PFSK-1 (cell line): Measurements from ENCODE around the gene LRRC23. TPM values are rescaled to one million over a fixed set of nuclear protein-coding genes. Genes with fewer than 3 reads are reported as not detected.

Experiments used
- FOXP2 ChIP-seq: optimal IDR thresholded peaks from 2 replicates; pipeline ENCODE3; 2011; ENCODE audit warnings: borderline replicate concordance, control low read depth, inconsistent platforms; ENCODE audit not compliant: insufficient read depth; ENCODE audit errors: extremely low read length, extremely low read depth
- POLR2AphosphoS5 ChIP-seq: IDR thresholded peaks from 2 replicates; pipeline ENCODE4 v1.6.1; 2012; ENCODE audit warnings: low read depth, mild to moderate bottlenecking, control low read depth, low read length, moderate library complexity
- REST ChIP-seq, 2 experiments: IDR thresholded peaks; 2 replicates each; pipeline versions ENCODE4 v1.6.1 to v1.8.0; 2011 to 2012; ENCODE audit warnings: low read depth in 2 of 2, low read length in 2 of 2, control low read depth in 1 of 2, inconsistent platforms in 1 of 2, mild to moderate bottlenecking in 1 of 2, moderate library complexity in 1 of 2; ENCODE audit not compliant: insufficient read depth in 1 of 2
- SIN3A ChIP-seq: IDR thresholded peaks from 2 replicates; pipeline ENCODE4 v1.6.1; 2012; ENCODE audit warnings: mild to moderate bottlenecking, low read length, moderate library complexity, borderline replicate concordance; ENCODE audit not compliant: insufficient read depth
- TAF1 ChIP-seq: IDR thresholded peaks from 2 replicates; pipeline ENCODE4 v1.6.1; 2012; ENCODE audit warnings: low read length, control low read depth, borderline replicate concordance; ENCODE audit not compliant: insufficient read depth
- polyA plus RNA-seq: library from polyadenylated mRNA; unstranded; fragments of >200 nt; gene quantifications from one replicate; pipeline ENCODE4 v1.2.1, GENCODE V29; 2012; ENCODE audit warnings: low read depth, missing spikeins; ENCODE audit not compliant: insufficient read length

The LRRC23 gene
- polyA plus RNA-seq, result 7.9 TPM

DNA sequence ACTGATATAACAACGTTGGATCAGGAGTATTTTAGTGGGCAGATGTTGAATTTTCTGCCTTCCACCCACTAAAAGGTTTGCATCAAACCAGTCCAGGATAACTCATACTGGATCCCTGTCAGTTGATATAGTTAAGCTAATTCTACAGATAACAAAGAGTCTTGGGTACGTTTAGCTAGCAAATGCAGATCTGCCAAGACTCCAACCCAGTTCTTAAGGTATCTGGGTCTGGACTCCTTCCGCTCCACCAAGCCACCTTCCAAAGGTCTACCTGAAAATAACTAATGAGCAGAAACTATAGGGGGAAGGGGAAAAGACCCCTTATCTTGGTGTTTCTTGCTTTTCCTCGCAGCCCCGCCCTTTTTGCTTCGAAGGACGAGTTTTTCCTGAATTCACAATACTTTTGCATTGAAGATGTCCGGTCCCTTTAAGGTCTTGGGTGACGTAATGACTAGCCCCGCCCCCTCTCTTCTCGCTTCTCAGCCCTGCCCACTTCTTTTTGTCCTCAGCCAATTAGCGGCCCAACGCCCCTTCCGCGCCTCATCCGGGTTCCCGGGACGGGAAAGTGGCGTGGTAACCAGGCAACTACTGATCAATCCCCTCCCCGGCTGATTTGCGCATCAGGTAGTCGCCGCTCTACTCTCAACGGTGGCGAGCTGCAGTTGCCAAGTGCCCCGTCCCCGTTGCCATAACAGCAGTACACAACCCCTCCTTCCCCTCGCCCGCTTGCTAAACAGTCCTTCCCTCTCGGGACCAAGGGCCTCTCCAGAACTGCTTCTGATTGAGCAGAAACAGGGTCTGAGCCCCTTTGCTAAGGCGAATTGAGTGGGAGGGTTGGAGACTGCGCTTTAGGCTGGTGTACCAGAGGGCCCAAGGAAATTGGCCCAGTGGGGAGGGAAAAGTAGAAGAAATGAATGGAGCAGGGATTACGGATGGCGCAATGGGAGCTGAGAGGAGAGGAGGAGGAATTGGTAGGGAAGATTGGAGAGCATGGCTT, at the start of gene LRRC23:
LRRC23 (plus strand) TSS at position 543 of the 997 bp plus-strand sequence. CDS start 812 bp downstream, outside the sequence.
- TF ChIP-seq REST (IDR thresholded peaks at IDR 0.05; ENCODE audit: insufficient read depth in 1 of 2, low read depth in 2 of 2, low read length in 2 of 2) (no peak), FOXP2 (no peak), SIN3A (no peak), POLR2AphosphoS5 (no peak), TAF1 (no peak)

- no peak for TF ChIP-seq FOXP2
- TF ChIP-seq POLR2AphosphoS5, result no peak
- TF ChIP-seq TAF1, result no peak
- TF ChIP-seq SIN3A, result no peak
- TF ChIP-seq REST (IDR thresholded peaks at IDR 0.05; ENCODE audit: insufficient read depth in 1 of 2, low read depth in 2 of 2, low read length in 2 of 2), result no peak
These were observed 49.3 kb upstream of the LRRC23 start for GRCh38 chr12:6855322-6855721.

DNA sequence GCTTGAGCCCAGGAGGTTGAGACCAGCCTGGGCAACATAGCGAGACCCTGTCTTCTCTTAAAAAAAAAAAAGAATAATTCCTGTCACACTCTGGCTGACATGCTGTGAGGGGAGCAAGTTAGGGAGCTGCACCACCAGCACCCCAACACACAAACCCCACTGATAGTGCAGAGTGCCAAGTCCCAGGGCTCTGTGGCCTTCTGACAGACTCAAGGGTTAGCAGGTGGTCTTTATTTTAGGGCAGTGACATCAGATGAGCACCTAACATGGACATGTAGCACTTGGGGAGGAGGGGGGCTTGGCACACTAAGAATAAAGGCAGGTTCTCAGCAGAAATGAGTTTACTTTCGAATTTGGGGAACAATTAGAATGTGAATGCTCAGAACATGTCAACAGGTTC, 45.8 kb upstream of the LRRC23 start:
- TF ChIP-seq REST (IDR thresholded peaks at IDR 0.05; ENCODE audit: insufficient read depth in 1 of 2, low read depth in 2 of 2, low read length in 2 of 2) (no peak), SIN3A (no peak), FOXP2 (no peak), TAF1 (no peak)

DNA sequence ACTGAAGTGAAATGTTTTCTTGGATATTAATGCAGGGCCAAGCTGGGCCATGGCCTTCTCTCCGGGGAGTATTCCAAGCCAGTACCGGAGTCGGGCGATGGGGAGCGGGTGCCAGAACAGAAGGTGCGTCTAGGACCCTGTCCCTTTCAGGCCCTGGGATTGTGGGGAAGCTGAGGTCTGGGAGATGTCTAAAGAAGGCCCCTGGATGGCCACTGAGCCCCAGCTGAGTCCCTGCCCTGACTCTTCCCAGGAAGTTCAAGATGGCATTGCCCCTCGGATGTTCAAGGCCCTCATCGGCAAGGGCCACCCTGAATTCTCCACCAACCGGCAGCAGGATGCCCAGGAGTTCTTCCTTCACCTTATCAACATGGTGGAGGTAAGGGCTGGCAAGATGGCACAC, 44.5 kb upstream of the LRRC23 start:
- no peak for TF ChIP-seq FOXP2

- no peak for TF ChIP-seq POLR2AphosphoS5
- no peak for TF ChIP-seq TAF1
- no peak for TF ChIP-seq FOXP2
- no peak for TF ChIP-seq REST (IDR thresholded peaks at IDR 0.05; ENCODE audit: insufficient read depth in 1 of 2, low read depth in 2 of 2, low read length in 2 of 2)
- no peak for TF ChIP-seq SIN3A
These were observed 43.7 kb upstream of the LRRC23 start for GRCh38 chr12:6860942-6861341.
